PC-3 (cell line): Measurements from ENCODE around the gene PLXND1. TPM values are rescaled to one million over a fixed set of nuclear protein-coding genes. Genes with fewer than 3 reads are reported as not detected.

ENCODE experiments used
- ATAC-seq: fragments of 200-7000 bp; cut with Tn5 transposase; 2 replicates; pipeline ENCODE4 v1.9.1; 2020; ENCODE audit warnings: mild to moderate bottlenecking, moderate library complexity
- BruUV-seq: library from RNA; stranded (reverse); fragments of 400-500 nt; replicated peaks from 2 replicates; lab custom pipeline; 2021; lab: Mats Ljungman, UMichigan
- CTCF ChIA-PET: fragments of 300-600 bp; sonication (Branson Sonifier 250); formaldehyde crosslinking; loops from one replicate; lab custom pipeline; 2022; ENCODE audit warnings: antibody characterized with exemption; lab: Charles Lee
- POLR2A ChIA-PET: fragments of 300-600 bp; sonication (Branson Sonifier 250); formaldehyde crosslinking; loops from one replicate; lab custom pipeline; 2022; ENCODE audit warnings: antibody characterized with exemption; ENCODE audit not compliant: unreplicated experiment; lab: Charles Lee
- DNase-seq: peaks from one replicate; pipeline ENCODE4 v3.0.0-alpha.2; 2015
- H2AFZ ChIP-seq: fragments of 300-600 bp; sonication (generic); 2 replicates; pipeline ENCODE4 v1.6.0; 2016; ENCODE audit warnings: antibody characterized with exemption, low read length
- H3F3A ChIP-seq: fragments of 300-600 bp; sonication (generic); one replicate; pipeline ENCODE4 v1.6.0; 2017; ENCODE audit warnings: antibody characterized with exemption, low read length, control low read depth, mild to moderate bottlenecking; ENCODE audit not compliant: unreplicated experiment
- H3K27ac ChIP-seq: fragments of 300-600 bp; sonication (generic); 2 replicates; pipeline ENCODE4 v1.5.1; 2016; ENCODE audit warnings: mild to moderate bottlenecking, low read length
- H3K27me3 ChIP-seq: fragments of 300-600 bp; sonication (generic); 2 replicates; pipeline ENCODE4 v1.6.1; 2016; ENCODE audit warnings: low read length, mixed read lengths
- H3K36me3 ChIP-seq: fragments of 300-600 bp; sonication (generic); 2 replicates; pipeline ENCODE4 v1.6.1; 2016; ENCODE audit warnings: low read depth, mixed run types, low read length, mixed read lengths
- H3K4me1 ChIP-seq: fragments of 300-600 bp; sonication (generic); 2 replicates; pipeline ENCODE4 v1.5.1; 2016; ENCODE audit warnings: low read length; ENCODE audit not compliant: insufficient read depth
- H3K4me2 ChIP-seq: fragments of 300-600 bp; sonication (generic); 2 replicates; pipeline ENCODE4 v1.6.0; 2016; ENCODE audit warnings: low read length
- H3K4me3 ChIP-seq: fragments of 300-600 bp; sonication (generic); 2 replicates; pipeline ENCODE4 v1.5.1; 2016; ENCODE audit warnings: mild to moderate bottlenecking, low read length, mixed read lengths
- H3K79me2 ChIP-seq: fragments of 300-600 bp; sonication (generic); 2 replicates; pipeline ENCODE4 v1.6.1; 2017; ENCODE audit warnings: low read length, mixed read lengths
- H3K9ac ChIP-seq: fragments of 300-600 bp; sonication (generic); 2 replicates; pipeline ENCODE4 v1.6.0; 2016; ENCODE audit warnings: mild to moderate bottlenecking, low read length
- H3K9me2 ChIP-seq: fragments of 300-600 bp; sonication (generic); replicated peaks from 2 replicates; pipeline ENCODE4 v1.6.1; 2016; ENCODE audit warnings: mixed run types, low read length, mixed read lengths
- H3K9me3 ChIP-seq: fragments of 300-600 bp; sonication (generic); 2 replicates; pipeline ENCODE4 v1.6.1; 2016; ENCODE audit warnings: low read length, mixed read lengths
- H4K20me1 ChIP-seq: fragments of 300-600 bp; sonication (generic); 2 replicates; pipeline ENCODE4 v1.6.1; 2016; ENCODE audit warnings: low read length, mixed read lengths
- CTCF ChIP-seq: fragments of 300-600 bp; sonication (generic); conservative IDR thresholded peaks from 2 replicates; pipeline ENCODE4 v1.5.1; 2017; ENCODE audit warnings: antibody characterized with exemption, low read depth, mild to moderate bottlenecking, low read length
- EZH2 ChIP-seq: fragments of 300-600 bp; sonication (generic); IDR thresholded peaks from one replicate; pipeline ENCODE4 v1.6.1; 2017; ENCODE audit warnings: antibody characterized with exemption, mild to moderate bottlenecking, low read length; ENCODE audit not compliant: unreplicated experiment
- EZH2phosphoT487 ChIP-seq: fragments of 300-600 bp; sonication (generic); IDR thresholded peaks from 2 replicates; pipeline ENCODE4 v1.6.1; 2018; ENCODE audit warnings: mild to moderate bottlenecking, antibody characterized with exemption, low read length, borderline replicate concordance
- intact Hi-C: fragments of 100-400 bp; cut with micrococcal nuclease; formaldehyde crosslinking; loops from 2 replicates; pipeline ENCODE4 v1.9.0; 2023
- total RNA-seq: library from RNA; depleted of rRNA; stranded (reverse); fragments of >200 nt; gene quantifications from 2 replicates; pipeline ENCODE4 v1.2.3, GENCODE V29; 2014

Gene PLXND1
- total RNA-seq, 1 experiment from 2014 or later = 19.2 TPM

- no peak overlapping the region for H3K27ac ChIP-seq
- H3K27me3 ChIP-seq = no peaks in the 10 kb centered on the region
- no peak overlapping the region for H2AFZ ChIP-seq
- H3K79me2 ChIP-seq = no peaks in the 10 kb centered on the region
- CTCF ChIA-PET = no interaction called here
- TF ChIP-seq EZH2phosphoT487 (no peak), EZH2 (no peak), CTCF (no peak)
- POLR2A ChIA-PET = no interaction called here
- intact Hi-C loops = no loop called here
- no peaks in the 10 kb centered on the region for H3F3A ChIP-seq
- DNase-seq (no peak), ATAC-seq (no peak)
- H3K9me3 ChIP-seq = no peaks in the 10 kb centered on the region
- H3K4me1 ChIP-seq = no peaks in the 10 kb centered on the region
- no peaks in the 10 kb centered on the region for H4K20me1 ChIP-seq
- no peak overlapping the region for H3K4me3 ChIP-seq
- no peak overlapping the region for H3K9ac ChIP-seq
- no peaks in the 10 kb centered on the region for H3K9me2 ChIP-seq
- H3K4me2 ChIP-seq = no peak overlapping the region
- H3K36me3 ChIP-seq = no peaks in the 10 kb centered on the region
- BruUV-seq = no TSS peak
Observed at GRCh38 chr3:129614435-129614834, 8.0 kb upstream of the PLXND1 start.

GRCh38 chr3:129613367-129613740, 6.9 kb upstream of the PLXND1 start:
- no peaks in the 10 kb centered on the region for H3K27me3 ChIP-seq
- POLR2A ChIA-PET = no interaction called here
- H3K9me3 ChIP-seq = no peaks in the 10 kb centered on the region
- H4K20me1 ChIP-seq = no peaks in the 10 kb centered on the region
- CTCF ChIA-PET = no interaction called here
- ATAC-seq (no peak), DNase-seq (no peak)
- no peaks in the 10 kb centered on the region for H3K9me2 ChIP-seq
- no peaks in the 10 kb centered on the region for H3K79me2 ChIP-seq
- no peaks in the 10 kb centered on the region for H3K36me3 ChIP-seq
- no peak overlapping the region for H3K4me3 ChIP-seq
- H3K27ac ChIP-seq = no peak overlapping the region
- no peak overlapping the region for H3K4me2 ChIP-seq
- intact Hi-C loops = no loop called here
- no peak overlapping the region for H2AFZ ChIP-seq
- H3K4me1 ChIP-seq = no peaks in the 10 kb centered on the region
- H3K9ac ChIP-seq = no peak overlapping the region
- BruUV-seq = no TSS peak
- no peak for TF ChIP-seq EZH2phosphoT487
- H3F3A ChIP-seq = no peaks in the 10 kb centered on the region

- TF ChIP-seq CTCF = no peak
- TF ChIP-seq EZH2 = no peak
- TF ChIP-seq EZH2phosphoT487 = no peak
- no peaks in the 10 kb centered on the region for H3K79me2 ChIP-seq
- H3K27me3 ChIP-seq = no peaks in the 10 kb centered on the region
- no peak overlapping the region for H2AFZ ChIP-seq
- DNase-seq = peak; percentile 21
- H3K4me2 ChIP-seq = no peak overlapping the region
- no peaks in the 10 kb centered on the region for H3K4me1 ChIP-seq
- ChIA-PET POLR2A (no interaction called here), CTCF (no interaction called here)
- intact Hi-C loops = no loop called here
- H3F3A ChIP-seq = no peaks in the 10 kb centered on the region
- no peaks in the 10 kb centered on the region for H3K36me3 ChIP-seq
- H3K9ac ChIP-seq = no peak overlapping the region
- BruUV-seq = no TSS peak
- ATAC-seq = peak; percentile 11; the same call in 1 of the 2 replicates
- H3K4me3 ChIP-seq = no peak overlapping the region
- H3K9me2 ChIP-seq = no peaks in the 10 kb centered on the region
- H3K9me3 ChIP-seq = no peaks in the 10 kb centered on the region
- H3K27ac ChIP-seq = no peak overlapping the region
- no peaks in the 10 kb centered on the region for H4K20me1 ChIP-seq
Observed at GRCh38 chr3:129612534-129613366, 6.3 kb upstream of the PLXND1 start.
